Astrocyte (in vitro differentiated cells and primary cell): ENCODE measurements around the gene PPP1R13B. TPM values are rescaled to one million over a fixed set of nuclear protein-coding genes. Genes with fewer than 3 reads are reported as not detected.

Experiments
- DNase-seq: peaks from one replicate; pipeline ENCODE4 v3.0.0-alpha.2; 2010; ENCODE audit warnings: low read depth
- FAIRE-seq: peaks from 2 replicates; lab custom pipeline; 2011; peaks lifted over from hg19 to GRCh38; lab: Jason Lieb, UNC
- H2AFZ ChIP-seq: 2 replicates; pipeline ENCODE4 v1.6.0; 2012; ENCODE audit warnings: low read depth, low read length, inconsistent platforms
- H3K27ac ChIP-seq: 2 replicates; pipeline ENCODE4 v1.5.1; 2011; ENCODE audit warnings: low read depth, low read length, inconsistent platforms
- H3K27me3 ChIP-seq: 2 replicates; pipeline ENCODE4 v1.6.0; 2011; ENCODE audit warnings: low read length, inconsistent platforms; ENCODE audit not compliant: insufficient read depth
- H3K36me3 ChIP-seq: 2 replicates; pipeline ENCODE4 v1.5.1; 2011; ENCODE audit warnings: low read length, inconsistent platforms; ENCODE audit not compliant: insufficient read depth
- H3K4me1 ChIP-seq: 2 replicates; pipeline ENCODE4 v1.5.1; 2011; ENCODE audit warnings: low read length, inconsistent platforms; ENCODE audit not compliant: insufficient read depth
- H3K4me2 ChIP-seq: 2 replicates; pipeline ENCODE4 v1.6.0; 2012; ENCODE audit warnings: low read length, inconsistent platforms
- H3K4me3 ChIP-seq: 2 replicates; pipeline ENCODE4 v1.5.1; 2011; ENCODE audit warnings: low read depth, mild to moderate bottlenecking, low read length, inconsistent platforms; ENCODE audit not compliant: insufficient read depth
- H3K79me2 ChIP-seq: 2 replicates; pipeline ENCODE4 v1.6.0; 2012; ENCODE audit warnings: mild to moderate bottlenecking, low read length, inconsistent platforms; ENCODE audit not compliant: insufficient read depth
- H3K9ac ChIP-seq: 2 replicates; pipeline ENCODE4 v1.6.0; 2012; ENCODE audit warnings: mild to moderate bottlenecking, low read length, inconsistent platforms
- H3K9me3 ChIP-seq: 2 replicates; pipeline ENCODE4 v1.5.1; 2012; ENCODE audit warnings: low read depth, mild to moderate bottlenecking, low read length, inconsistent platforms; ENCODE audit not compliant: insufficient read depth
- H4K20me1 ChIP-seq: 2 replicates; pipeline ENCODE4 v1.6.0; 2012; ENCODE audit warnings: low read length, inconsistent platforms; ENCODE audit not compliant: insufficient read depth
- H3K27ac Mint-ChIP-seq: one replicate; pipeline ENCODE4 v1.8.0; 2021; ENCODE audit warnings: mild to moderate bottlenecking, mixed read lengths; ENCODE audit not compliant: unreplicated experiment
- H3K27me3 Mint-ChIP-seq: one replicate; pipeline ENCODE4 v1.8.0; 2021; ENCODE audit warnings: low read depth, mixed read lengths; ENCODE audit not compliant: unreplicated experiment
- H3K36me3 Mint-ChIP-seq: one replicate; pipeline ENCODE4 v1.8.0; 2021; ENCODE audit warnings: low read depth, mixed read lengths; ENCODE audit not compliant: unreplicated experiment
- H3K4me1 Mint-ChIP-seq: one replicate; pipeline ENCODE4 v1.8.0; 2021; ENCODE audit warnings: low read depth, mixed read lengths; ENCODE audit not compliant: unreplicated experiment
- H3K4me3 Mint-ChIP-seq: one replicate; pipeline ENCODE4 v1.8.0; 2021; ENCODE audit warnings: mild to moderate bottlenecking, moderate library complexity, mixed read lengths; ENCODE audit not compliant: unreplicated experiment
- H3K9me3 Mint-ChIP-seq: one replicate; pipeline ENCODE4 v1.8.0; 2021; ENCODE audit warnings: mild to moderate bottlenecking, mixed read lengths; ENCODE audit not compliant: unreplicated experiment
- CTCF ChIP-seq: IDR thresholded peaks from 2 replicates; pipeline ENCODE4 v1.5.1; 2011; ENCODE audit warnings: low read depth, mild to moderate bottlenecking, inconsistent platforms, low read length, moderate library complexity; ENCODE audit not compliant: insufficient read depth
- EZH2 ChIP-seq: IDR thresholded peaks from 2 replicates; pipeline ENCODE4 v1.6.1; 2012; ENCODE audit warnings: mild to moderate bottlenecking, low read length, inconsistent platforms; ENCODE audit not compliant: insufficient read depth
- total RNA-seq: library from RNA; stranded (reverse); gene quantifications from 2 replicates; pipeline ENCODE4 v1.2.1, GENCODE V29; 2021

PPP1R13B gene
- total RNA-seq, 1 donor from 2014 or later = 7.0 TPM

GRCh38 chr14:103870891-103871595 is 23.7 kb upstream of the PPP1R13B start:
- H3K4me1 Mint-ChIP-seq = no peaks in the 10 kb centered on the region
- H3K4me3 Mint-ChIP-seq = no peak overlapping the region
- Histone ChIP-seq H4K20me1 (no peaks in the 10 kb centered on the region), H3K4me3 (no peak overlapping the region), H3K4me2 (no peak overlapping the region), H3K9ac (no peak overlapping the region), H2AFZ (peak overlapping the region; percentile 80), H3K9me3 (no peaks in the 10 kb centered on the region), H3K4me1 (peaks cover 5% of the 10 kb centered on the region), H3K79me2 (no peaks in the 10 kb centered on the region), H3K27me3 (no peaks in the 10 kb centered on the region), H3K36me3 (no peaks in the 10 kb centered on the region), H3K27ac (no peak overlapping the region)
- TF ChIP-seq CTCF (no peak), EZH2 (no peak)
- DNase-seq (no peak), FAIRE-seq (no peak)
- no peak overlapping the region for H3K27ac Mint-ChIP-seq
- H3K36me3 Mint-ChIP-seq = no peaks in the 10 kb centered on the region
- H3K27me3 Mint-ChIP-seq = peaks cover 1% of the 10 kb centered on the region
- H3K9me3 Mint-ChIP-seq = no peaks in the 10 kb centered on the region

GRCh38 chr14:103870144-103870876 is 22.9 kb upstream of the PPP1R13B start:
- Histone ChIP-seq H2AFZ (no peak overlapping the region), H3K27me3 (no peaks in the 10 kb centered on the region), H3K79me2 (no peaks in the 10 kb centered on the region), H3K36me3 (no peaks in the 10 kb centered on the region), H3K9ac (no peak overlapping the region), H4K20me1 (no peaks in the 10 kb centered on the region), H3K9me3 (no peaks in the 10 kb centered on the region), H3K4me1 (peaks cover 5% of the 10 kb centered on the region), H3K27ac (no peak overlapping the region), H3K4me2 (no peak overlapping the region), H3K4me3 (no peak overlapping the region)
- H3K36me3 Mint-ChIP-seq = no peaks in the 10 kb centered on the region
- TF ChIP-seq CTCF (no peak), EZH2 (no peak)
- H3K4me1 Mint-ChIP-seq = no peaks in the 10 kb centered on the region
- no peak for DNase-seq
- no peak for FAIRE-seq
- no peak overlapping the region for H3K4me3 Mint-ChIP-seq
- no peak overlapping the region for H3K27ac Mint-ChIP-seq
- H3K9me3 Mint-ChIP-seq = peaks cover 2% of the 10 kb centered on the region
- H3K27me3 Mint-ChIP-seq = peaks cover 1% of the 10 kb centered on the region
